Endometrium (tissue), 2 donors: ENCODE results near the gene NOL9.

Experiments
- FAIRE-seq: peaks from 2 replicates; lab custom pipeline; 2012; peaks lifted over from hg19 to GRCh38; lab: Jason Lieb, UNC
- donor health status: control.
- donor health status: control.

The NOL9 gene

GRCh38 chr1:6519935-6520671 is 34.2 kb downstream of the NOL9 start:
- FAIRE-seq = no peak

GRCh38 chr1:6519491-6519934 is 34.8 kb downstream of the NOL9 start:
- FAIRE-seq = no peak

- FAIRE-seq = no peak
These were observed 36.9 kb downstream of the NOL9 start for GRCh38 chr1:6517435-6517851.

GRCh38 chr1:6515771-6516170 is 38.5 kb downstream of the NOL9 start:
- FAIRE-seq = no peak

- no peak for FAIRE-seq
These were observed 41.0 kb downstream of the NOL9 start for GRCh38 chr1:6513320-6513801.

- FAIRE-seq = no peak
These were observed 41.4 kb downstream of the NOL9 start for GRCh38 chr1:6512908-6513280.

- FAIRE-seq = no peak
These were observed 41.9 kb downstream of the NOL9 start for GRCh38 chr1:6512245-6512907.

GRCh38 chr1:6511561-6512244 is 42.6 kb downstream of the NOL9 start:
- no peak for FAIRE-seq

GRCh38 chr1:6511056-6511455 is 43.3 kb downstream of the NOL9 start:
- no peak for FAIRE-seq

- FAIRE-seq = no peak
These were observed 43.8 kb downstream of the NOL9 start for GRCh38 chr1:6510493-6510892.

GRCh38 chr1:6509919-6510291 is 44.4 kb downstream of the NOL9 start:
- FAIRE-seq = no peak

GRCh38 chr1:6509220-6509918 is 44.9 kb downstream of the NOL9 start:
- no peak for FAIRE-seq

- no peak for FAIRE-seq
These were observed 45.5 kb downstream of the NOL9 start for GRCh38 chr1:6508816-6509189.

- FAIRE-seq = no peak
These were observed 46.0 kb downstream of the NOL9 start for GRCh38 chr1:6508154-6508815.

- FAIRE-seq = no peak
These were observed 46.8 kb downstream of the NOL9 start for GRCh38 chr1:6507461-6507911.

- no peak for FAIRE-seq
These were observed 47.3 kb downstream of the NOL9 start for GRCh38 chr1:6507037-6507428.

- no peak for FAIRE-seq
These were observed 47.9 kb downstream of the NOL9 start for GRCh38 chr1:6506210-6507036.

- FAIRE-seq = no peak
These were observed 48.7 kb downstream of the NOL9 start for GRCh38 chr1:6505367-6506209.

GRCh38 chr1:6504887-6505286 is 49.4 kb downstream of the NOL9 start:
- FAIRE-seq = no peak
